NOMO-1 treated with DMSO at 0.1 percent for 48 hours (cell line): ENCODE data around the gene CAND1.

Source experiments
- DNase-seq: peaks from one replicate; lab custom pipeline; 2025; ENCODE audit not compliant: unreplicated experiment; lab: John Stamatoyannopoulos, UW

CAND1 gene

GRCh38 chr12:67268896-67269632 is at the start of gene CAND1:
TSS of gene CAND1 (plus strand) at chr12:67269358. CDS start at chr12:67269718, 360 bp downstream.
- DNase-seq, result peak; percentile 98

- peak; percentile 2 for DNase-seq
Observed at GRCh38 chr12:67220065-67220464, 49.1 kb upstream of the CAND1 start.

- no peak for DNase-seq
Observed at GRCh38 chr12:67222302-67222701, 46.9 kb upstream of the CAND1 start.

- DNase-seq, result no peak
Observed at GRCh38 chr12:67223225-67223624, 45.9 kb upstream of the CAND1 start.

GRCh38 chr12:67237231-67237630 is 31.9 kb upstream of the CAND1 start:
- DNase-seq, result no peak

GRCh38 chr12:67239061-67239460 is 30.1 kb upstream of the CAND1 start:
- no peak for DNase-seq

GRCh38 chr12:67241482-67241881 is 27.7 kb upstream of the CAND1 start:
- no peak for DNase-seq

GRCh38 chr12:67243260-67243659 is 25.9 kb upstream of the CAND1 start:
- DNase-seq, result no peak

GRCh38 chr12:67245571-67245970 is 23.6 kb upstream of the CAND1 start:
- no peak for DNase-seq

- DNase-seq, result no peak
Observed at GRCh38 chr12:67251012-67251411, 18.1 kb upstream of the CAND1 start.

- no peak for DNase-seq
Observed at GRCh38 chr12:67254372-67255026, 14.7 kb upstream of the CAND1 start.

GRCh38 chr12:67256649-67257048 is 12.5 kb upstream of the CAND1 start:
- DNase-seq, result no peak

GRCh38 chr12:67263471-67263870 is 5.7 kb upstream of the CAND1 start:
- DNase-seq, result no peak

- DNase-seq, result peak; percentile 99
Observed at GRCh38 chr12:67268335-67268895, 743 bp upstream of the CAND1 start.

- DNase-seq, result peak; percentile 19
Observed at GRCh38 chr12:67269633-67270573, 745 bp downstream of the CAND1 start.

GRCh38 chr12:67270622-67271021 is 1.5 kb downstream of the CAND1 start:
- no peak for DNase-seq

- no peak for DNase-seq
Observed at GRCh38 chr12:67271976-67272375, 2.8 kb downstream of the CAND1 start.

- no peak for DNase-seq
Observed at GRCh38 chr12:67274186-67274585, 5.0 kb downstream of the CAND1 start.

- no peak for DNase-seq
Observed at GRCh38 chr12:67275380-67275913, 6.3 kb downstream of the CAND1 start.

- no peak for DNase-seq
Observed at GRCh38 chr12:67276421-67276820, 7.3 kb downstream of the CAND1 start.

GRCh38 chr12:67279637-67280036 is 10.5 kb downstream of the CAND1 start:
- no peak for DNase-seq
